Caco-2 (cell line): Measurements from ENCODE around the gene PI4K2A. TPM values are rescaled to one million over a fixed set of nuclear protein-coding genes. Genes with fewer than 3 reads are reported as not detected.
A peak's percentile ranks its signal among the peaks of the same experiment; 100 is the strongest.
"Not testable (repeated sequence)": the region's sequence is repeated elsewhere in the genome, so short reads cannot be mapped to it uniquely, and the experiment has no call there.

ENCODE experiments used
- BruUV-seq: library from RNA; stranded (reverse); fragments of 400-500 nt; replicated peaks from 2 replicates; lab custom pipeline; 2021; lab: Mats Ljungman, UMichigan
- CTCF ChIA-PET: fragments of 300-600 bp; sonication (Branson Sonifier 250); formaldehyde crosslinking; loops from one replicate; lab custom pipeline; 2022; ENCODE audit warnings: antibody characterized with exemption; lab: Charles Lee
- POLR2A ChIA-PET: fragments of 300-600 bp; sonication (Branson Sonifier 250); formaldehyde crosslinking; loops from one replicate; lab custom pipeline; 2022; ENCODE audit warnings: antibody characterized with exemption; lab: Charles Lee
- DNase-seq, 2 experiments: peaks; one replicate each; pipeline versions ENCODE4 v3.0.0 to v3.0.0-alpha.2; 2020 to 2022
- H3K27me3 ChIP-seq: replicated peaks from 2 replicates; pipeline ENCODE4 v1.6.0; 2011; ENCODE audit warnings: low read length; ENCODE audit not compliant: control insufficient read depth, insufficient read depth
- H3K36me3 ChIP-seq: 2 replicates; pipeline ENCODE4 v1.5.1; 2011; ENCODE audit warnings: low read length; ENCODE audit not compliant: control insufficient read depth, insufficient read depth
- H3K4me1 ChIP-seq: fragments of 250-450 bp; sonication (Bioruptor Pico); 2 replicates; pipeline ENCODE4 v1.5.1; 2020; ENCODE audit warnings: mild to moderate bottlenecking
- H3K4me3 ChIP-seq: 2 replicates; pipeline ENCODE4 v1.5.1; 2011; ENCODE audit warnings: low read depth, mild to moderate bottlenecking, control low read depth, low read length
- H3K9me3 ChIP-seq: fragments of 250-450 bp; sonication (Bioruptor Pico); 2 replicates; pipeline ENCODE4 v1.5.1; 2020; ENCODE audit warnings: mild to moderate bottlenecking, moderate library complexity
- H3K27ac Mint-ChIP-seq: one replicate; pipeline ENCODE4 v1.8.0; 2022; ENCODE audit warnings: mixed read lengths; ENCODE audit not compliant: unreplicated experiment
- H3K27me3 Mint-ChIP-seq: one replicate; pipeline ENCODE4 v1.8.0; 2022; ENCODE audit warnings: mixed read lengths; ENCODE audit not compliant: insufficient read depth, unreplicated experiment
- H3K36me3 Mint-ChIP-seq: one replicate; pipeline ENCODE4 v1.8.0; 2022; ENCODE audit warnings: mild to moderate bottlenecking, mixed read lengths; ENCODE audit not compliant: insufficient read depth, unreplicated experiment
- H3K4me1 Mint-ChIP-seq: one replicate; pipeline ENCODE4 v1.8.0; 2022; ENCODE audit warnings: low read depth, mixed read lengths; ENCODE audit not compliant: unreplicated experiment
- H3K4me3 Mint-ChIP-seq: one replicate; pipeline ENCODE4 v1.8.0; 2022; ENCODE audit warnings: mild to moderate bottlenecking, moderate library complexity, mixed read lengths; ENCODE audit not compliant: unreplicated experiment
- H3K9me3 Mint-ChIP-seq: one replicate; pipeline ENCODE4 v1.8.0; 2022; ENCODE audit warnings: mixed read lengths; ENCODE audit not compliant: unreplicated experiment
- intact Hi-C: fragments of 100-400 bp; cut with micrococcal nuclease; formaldehyde crosslinking; loops from one replicate; pipeline ENCODE4 v1.10.0; 2022; ENCODE audit not compliant: unreplicated experiment
- total RNA-seq: library from RNA; stranded (reverse); gene quantifications from 2 replicates; pipeline ENCODE4 v1.2.3, GENCODE V29; 2022
- TF ChIP-seq, protein P1 (sequence below), 2 experiments: fragments of 200-600 bp in 1 of 2; IDR thresholded peaks; 1 replicate in 1 of 2; 2 replicates in 1 of 2; pipeline versions ENCODE4 v1.5.1 to v1.8.0; 2011 to 2022; ENCODE audit warnings: antibody characterized with exemption in 1 of 2, control low read depth in 1 of 2, inconsistent platforms in 1 of 2, low read depth in 1 of 2, low read length in 1 of 2, mild to moderate bottlenecking in 1 of 2, moderate library complexity in 1 of 2; ENCODE audit not compliant: insufficient read depth in 1 of 2, severe bottlenecking in 1 of 2, unreplicated experiment in 1 of 2

PI4K2A gene
- total RNA-seq, 1 experiment from 2014 or later = 27.3 TPM

GRCh38 chr10:97632949-97633884 is 7.3 kb upstream of the PI4K2A start, which contains the start of gene MORN4:
Gene MORN4, minus strand, starts transcription at chr10:97633500. Its CDS starts 13,847 bp downstream, at chr10:97619653.
- Mint-ChIP-seq H3K27me3 (no peaks in the 10 kb centered on the region), H3K9me3 (no peaks in the 10 kb centered on the region), H3K4me3 (peak within 1 kb of the TSS; percentile 100), H3K27ac (peak within 1 kb of the TSS; percentile 100), H3K36me3 (peaks cover 11% of the 10 kb centered on the region), H3K4me1 (peaks cover 7% of the 10 kb centered on the region)
- DNase-seq = peak; percentile 96 to 97
- intact Hi-C loops = no loop called here
- Histone ChIP-seq H3K27me3 (no peaks in the 10 kb centered on the region), H3K4me3 (peak within 1 kb of the TSS; percentile 70), H3K4me1 (no peaks in the 10 kb centered on the region), H3K9me3 (no peaks in the 10 kb centered on the region), H3K36me3 (no peaks in the 10 kb centered on the region)
- no TSS peak for BruUV-seq
- TF ChIP-seq, protein P1, sequence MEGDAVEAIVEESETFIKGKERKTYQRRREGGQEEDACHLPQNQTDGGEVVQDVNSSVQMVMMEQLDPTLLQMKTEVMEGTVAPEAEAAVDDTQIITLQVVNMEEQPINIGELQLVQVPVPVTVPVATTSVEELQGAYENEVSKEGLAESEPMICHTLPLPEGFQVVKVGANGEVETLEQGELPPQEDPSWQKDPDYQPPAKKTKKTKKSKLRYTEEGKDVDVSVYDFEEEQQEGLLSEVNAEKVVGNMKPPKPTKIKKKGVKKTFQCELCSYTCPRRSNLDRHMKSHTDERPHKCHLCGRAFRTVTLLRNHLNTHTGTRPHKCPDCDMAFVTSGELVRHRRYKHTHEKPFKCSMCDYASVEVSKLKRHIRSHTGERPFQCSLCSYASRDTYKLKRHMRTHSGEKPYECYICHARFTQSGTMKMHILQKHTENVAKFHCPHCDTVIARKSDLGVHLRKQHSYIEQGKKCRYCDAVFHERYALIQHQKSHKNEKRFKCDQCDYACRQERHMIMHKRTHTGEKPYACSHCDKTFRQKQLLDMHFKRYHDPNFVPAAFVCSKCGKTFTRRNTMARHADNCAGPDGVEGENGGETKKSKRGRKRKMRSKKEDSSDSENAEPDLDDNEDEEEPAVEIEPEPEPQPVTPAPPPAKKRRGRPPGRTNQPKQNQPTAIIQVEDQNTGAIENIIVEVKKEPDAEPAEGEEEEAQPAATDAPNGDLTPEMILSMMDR (IDR thresholded peaks at IDR 0.05; ENCODE audit: insufficient read depth in 1 of 2, low read depth in 1 of 2, low read length in 1 of 2, severe bottlenecking in 1 of 2, unreplicated experiment in 1 of 2) = no peak
- ChIA-PET POLR2A (no interaction called here), CTCF (interaction anchor here (1.0 kb wide), 1 partner anchor 61 kb away, joined by 3 read pairs; the partner anchor contains the start of gene ANKRD2)

DNA sequence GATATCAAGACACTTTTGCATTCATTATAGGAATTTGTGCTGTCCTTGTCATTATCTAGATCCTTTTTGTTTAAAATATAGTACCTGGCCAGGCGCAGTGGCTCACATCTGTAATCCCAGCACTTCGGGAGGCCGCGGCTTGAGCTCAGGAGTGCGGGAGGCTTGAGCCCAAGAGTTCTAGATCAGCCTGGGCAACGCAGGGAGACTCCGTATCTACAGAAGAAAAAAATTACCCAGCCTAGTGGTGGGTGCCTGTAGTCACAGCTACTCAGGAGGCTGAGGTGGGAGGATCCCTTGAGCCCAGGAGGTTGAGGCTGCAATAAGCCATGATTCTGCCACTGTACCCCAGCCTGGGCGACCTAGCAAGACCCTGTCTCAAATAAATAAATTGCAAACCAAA is 6.5 kb upstream of the PI4K2A start:
- peak overlapping the region; percentile 100 for H3K4me3 Mint-ChIP-seq
- H3K4me1 Mint-ChIP-seq = peaks cover 7% of the 10 kb centered on the region
- ChIA-PET CTCF (interaction anchor here (1.0 kb wide), 1 partner anchor 62 kb away, joined by 3 read pairs; the partner anchor contains the start of gene ANKRD2), POLR2A (interaction anchor here (0.6 kb wide), 1 partner anchor 139 kb away, joined by 3 read pairs; no protein-coding TSS in a partner anchor)
- no peaks in the 10 kb centered on the region for H3K27me3 Mint-ChIP-seq
- Histone ChIP-seq H3K36me3 (no peaks in the 10 kb centered on the region), H3K9me3 (no peaks in the 10 kb centered on the region), H3K4me3 (peak overlapping the region; percentile 70), H3K27me3 (no peaks in the 10 kb centered on the region), H3K4me1 (no peaks in the 10 kb centered on the region)
- intact Hi-C loops = no loop called here
- H3K36me3 Mint-ChIP-seq = peaks cover 11% of the 10 kb centered on the region
- peak in 1 of 2 experiments; percentile 38 for DNase-seq
- TF ChIP-seq, protein P1 (IDR thresholded peaks at IDR 0.05; ENCODE audit: insufficient read depth in 1 of 2, low read depth in 1 of 2, low read length in 1 of 2, severe bottlenecking in 1 of 2, unreplicated experiment in 1 of 2) = no peak
- H3K27ac Mint-ChIP-seq = peak overlapping the region; percentile 100
- BruUV-seq = no TSS peak
- H3K9me3 Mint-ChIP-seq = no peaks in the 10 kb centered on the region

GRCh38 chr10:97635577-97635976 is 4.9 kb upstream of the PI4K2A start:
- Histone ChIP-seq H3K36me3 (no peaks in the 10 kb centered on the region), H3K9me3 (no peaks in the 10 kb centered on the region), H3K4me3 (no peak overlapping the region), H3K27me3 (no peaks in the 10 kb centered on the region), H3K4me1 (no peaks in the 10 kb centered on the region)
- CTCF ChIA-PET = no interaction called here
- peaks cover 19% of the 10 kb centered on the region for H3K36me3 Mint-ChIP-seq
- H3K27ac Mint-ChIP-seq = no peak overlapping the region
- intact Hi-C loops = no loop called here
- no TSS peak for BruUV-seq
- H3K27me3 Mint-ChIP-seq = no peaks in the 10 kb centered on the region
- TF ChIP-seq, protein P1 (IDR thresholded peaks at IDR 0.05; ENCODE audit: insufficient read depth in 1 of 2, low read depth in 1 of 2, low read length in 1 of 2, severe bottlenecking in 1 of 2, unreplicated experiment in 1 of 2) = no peak
- H3K4me1 Mint-ChIP-seq = peaks cover 7% of the 10 kb centered on the region
- DNase-seq = no peak
- no peaks in the 10 kb centered on the region for H3K9me3 Mint-ChIP-seq
- H3K4me3 Mint-ChIP-seq = no peak overlapping the region
- POLR2A ChIA-PET = no interaction called here

- H3K27ac Mint-ChIP-seq, H3K36me3 ChIP-seq, H3K27me3 Mint-ChIP-seq, H3K4me3 ChIP-seq, POLR2A ChIA-PET, H3K4me3 Mint-ChIP-seq, H3K9me3 Mint-ChIP-seq, H3K27me3 ChIP-seq, H3K9me3 ChIP-seq, intact Hi-C loops, H3K4me1 ChIP-seq, BruUV-seq, CTCF ChIA-PET, DNase-seq: not testable (repeated sequence)
- H3K4me1 Mint-ChIP-seq = peaks cover 12% of the 10 kb centered on the region
- peaks cover 14% of the 10 kb centered on the region for H3K36me3 Mint-ChIP-seq
Measured at GRCh38 chr10:97639090-97639489, 1.4 kb upstream of the PI4K2A start.
